K562 (cell line): ENCODE results near the gene DNAJC6. TPM values are rescaled to one million over a fixed set of nuclear protein-coding genes. Genes with fewer than 3 reads are reported as not detected.

ENCODE experiments used
- AFF1 ChIP-seq, 2 experiments: fragments of 450-650 bp; IDR thresholded peaks; 2 replicates each; pipeline ENCODE4 v1.6.1; 2018; ENCODE audit warnings: mild to moderate bottlenecking in 2 of 2, low read depth in 1 of 2; ENCODE audit not compliant: partially characterized antibody in 2 of 2
- BHLHE40 ChIP-seq: IDR thresholded peaks from 2 replicates; pipeline ENCODE4 v1.6.1; 2011; ENCODE audit warnings: low read length, improper control_type of control experiment
- CBX1 ChIP-seq: sonication (generic); IDR thresholded peaks from 2 replicates; pipeline ENCODE4 v1.6.1; 2016; ENCODE audit warnings: antibody characterized with exemption, low read depth, mild to moderate bottlenecking
- CEBPZ ChIP-seq: fragments of 150-350 bp; IDR thresholded peaks from 2 replicates; pipeline ENCODE4 v1.6.1; 2014; ENCODE audit warnings: low read depth, mild to moderate bottlenecking, low read length, borderline replicate concordance
- DACH1 ChIP-seq: fragments of 450-650 bp; IDR thresholded peaks from 2 replicates; pipeline ENCODE4 v1.6.1; 2018; ENCODE audit not compliant: partially characterized antibody
- ETS2 ChIP-seq: IDR thresholded peaks from 2 replicates; pipeline ENCODE4 v1.6.1; 2016; ENCODE audit warnings: borderline replicate concordance, missing genetic modification characterization, mild to moderate bottlenecking, moderate library complexity, missing compliant biosample characterization; ENCODE audit not compliant: poor library complexity, severe bottlenecking
- HES1 ChIP-seq: fragments of 450-650 bp; IDR thresholded peaks from 2 replicates; pipeline ENCODE4 v1.6.1; 2016; ENCODE audit warnings: low read depth, mild to moderate bottlenecking, moderate library complexity
- HIVEP1 ChIP-seq: fragments of 250-450 bp; sonication (Bioruptor Pico); IDR thresholded peaks from 2 replicates; pipeline ENCODE4 v1.4.0; 2020; ENCODE audit warnings: mild to moderate bottlenecking
- JUN ChIP-seq, 2 experiments: sonication (generic) in 1 of 2; formaldehyde crosslinking in 1 of 2; IDR thresholded peaks; 2 replicates each; pipeline versions ENCODE4 v1.6.1 to v1.8.0; 2012 to 2022; ENCODE audit warnings: borderline replicate concordance in 2 of 2, mild to moderate bottlenecking in 2 of 2, improper control_type of control experiment in 1 of 2, low read depth in 1 of 2, low read length in 1 of 2, missing genetic modification reagents in 1 of 2
- RNF2 ChIP-seq: sonication (generic); IDR thresholded peaks from 2 replicates; pipeline ENCODE4 v1.6.1; 2016
- SAFB2 ChIP-seq: fragments of 200-400 bp; formaldehyde crosslinking; IDR thresholded peaks from 2 replicates; pipeline ENCODE4 v1.6.1; 2018; ENCODE audit warnings: borderline replicate concordance, low read length, low read depth, moderate library complexity; ENCODE audit not compliant: severe bottlenecking
- SMAD3 ChIP-seq: fragments of 450-650 bp; formaldehyde crosslinking; conservative IDR thresholded peaks from 2 replicates; pipeline ENCODE4 v1.4.0; 2020; ENCODE audit warnings: mild to moderate bottlenecking
- THRA ChIP-seq: fragments of 450-650 bp; IDR thresholded peaks from 2 replicates; pipeline ENCODE4 v1.6.1; 2017; ENCODE audit warnings: mild to moderate bottlenecking, moderate library complexity
- ZNF408 ChIP-seq: fragments of 250-450 bp; sonication (Bioruptor Pico); IDR thresholded peaks from 2 replicates; pipeline ENCODE4 v1.4.0; 2020; ENCODE audit warnings: low read depth, mild to moderate bottlenecking, moderate library complexity
- polyA plus RNA-seq, 8 experiments: library from polyadenylated mRNA; depleted of rRNA in 4 of 8; stranded (reverse) in 5 of 8; unstranded in 3 of 8; fragments of >200 nt; fragmentation: Nextera tagmentation in 2 of 8; fragmentation: Illumina TruSeq in 1 of 8; extraction: Ambion mirVana in 2 of 8; extraction: Trizol in 1 of 8; gene quantifications; 2 replicates each; pipeline versions ENCODE4 v1.2.1 to v1.2.3, GENCODE V29; 2011 to 2014; ENCODE audit warnings: inconsistent platforms in 1 of 8, missing spikeins in 1 of 8
- total RNA-seq, 7 experiments: library from RNA; depleted of rRNA in 6 of 7; stranded (reverse); fragments of >200 nt in 6 of 7; fragmentation: Illumina TruSeq in 2 of 7; extraction: Trizol in 2 of 7; gene quantifications; 2 replicates each; pipeline versions ENCODE4 v1.2.1 to v1.2.3, GENCODE V29; 2011 to 2021; ENCODE audit warnings: low replicate concordance in 1 of 7

Gene DNAJC6
- total and polyA plus RNA-seq, 9 of the 15 experiments (the other 6 are each of a cell fraction or from before 2014, with no cell fraction given), result 6.7 to 78.7 (median 28.0) TPM

GRCh38 chr1:65412256-65412983, 103.1 kb downstream of the DNAJC6 start (continued):
- TF ChIP-seq CBX1 (no peak), RNF2 (peak; percentile 93), HES1 (peak; percentile 74), THRA (no peak), SMAD3 (CRISPR knock-in tag) (peak; percentile 82), BHLHE40 (peak; percentile 53; the same call in 1 of the 2 replicates), SAFB2 (no peak), HIVEP1 (0 out of 2 replicates have a peak, but pooled peaks have one; percentile 59), ZNF408 (CRISPR knock-in tag) (no peak), JUN (IDR thresholded peaks at IDR 0.05; ENCODE audit: borderline replicate concordance, low read depth, low read length) (peak; percentile 88), JUN (CRISPR knock-in tag; IDR thresholded peaks at IDR 0.05; ENCODE audit: borderline replicate concordance) (no peak), ETS2 (tag) (no peak), AFF1 (IDR thresholded peaks at IDR 0.05; ENCODE audit: low read depth in 1 of 2, partially characterized antibody in 2 of 2) (peak; percentile 37 to 89), CEBPZ (no peak), DACH1 (peak; percentile 63)
